ENCODE measurements around the gene ABCC6. TPM values are rescaled to one million over a fixed set of nuclear protein-coding genes. Genes with fewer than 3 reads are reported as not detected.
"Not testable (repeated sequence)": the region's sequence is repeated elsewhere in the genome, so short reads cannot be mapped to it uniquely, and the experiment has no call there.

ABCC6 gene
- total RNA-seq, 1 experiment from 2014 or later: not detected

DNA sequence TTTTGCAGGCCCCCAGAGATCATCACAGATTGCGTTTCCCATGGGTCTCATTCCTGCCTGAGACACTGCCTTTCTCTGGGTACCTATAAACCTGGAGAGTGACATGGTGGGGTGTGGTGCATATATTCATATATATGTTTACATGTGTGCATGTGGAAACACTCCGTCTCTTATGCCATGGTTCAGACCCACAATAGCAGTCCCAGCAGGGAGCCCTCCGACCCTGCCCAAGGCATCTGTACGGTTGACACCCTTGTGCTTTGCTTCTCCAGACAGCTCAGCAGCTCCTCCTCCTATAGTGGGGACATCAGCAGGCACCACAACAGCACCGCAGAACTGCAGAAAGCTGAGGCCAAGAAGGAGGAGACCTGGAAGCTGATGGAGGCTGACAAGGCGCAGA lies 116.8 kb downstream of the ABCC6 start:
- peak overlapping the region; percentile 99 for H3K27ac ChIP-seq (ENCODE audit: low read length)
- H3K36me3 ChIP-seq (ENCODE audit: insufficient read depth, low read length): peaks cover 46% of the 10 kb centered on the region
- H4K20me1 ChIP-seq (ENCODE audit: insufficient read depth, low read depth, low read length): no peaks in the 10 kb centered on the region
- H3K9me3 ChIP-seq (ENCODE audit: low read length): no peaks in the 10 kb centered on the region
- no peaks in the 10 kb centered on the region for H3K9me2 ChIP-seq (replicated peaks; ENCODE audit: insufficient read depth, low read length)
- H3K79me2 ChIP-seq (ENCODE audit: low read length): no peaks in the 10 kb centered on the region
- H3K27me3 ChIP-seq (ENCODE audit: low read length): no peaks in the 10 kb centered on the region
- H3K4me2 ChIP-seq (ENCODE audit: low read depth, low read length, poor library complexity, severe bottlenecking): peak overlapping the region; percentile 69
- H3K9ac ChIP-seq (ENCODE audit: low read length): peak overlapping the region; percentile 16; the same call in 1 of the 2 replicates
- peak; percentile 68 for DNase-seq
- H3K4me3 ChIP-seq (ENCODE audit: low read length): no peak overlapping the region
- peaks cover 46% of the 10 kb centered on the region for H3K4me1 ChIP-seq (ENCODE audit: low read length)
- no peak overlapping the region for H2AFZ ChIP-seq (ENCODE audit: low read length)

DNA sequence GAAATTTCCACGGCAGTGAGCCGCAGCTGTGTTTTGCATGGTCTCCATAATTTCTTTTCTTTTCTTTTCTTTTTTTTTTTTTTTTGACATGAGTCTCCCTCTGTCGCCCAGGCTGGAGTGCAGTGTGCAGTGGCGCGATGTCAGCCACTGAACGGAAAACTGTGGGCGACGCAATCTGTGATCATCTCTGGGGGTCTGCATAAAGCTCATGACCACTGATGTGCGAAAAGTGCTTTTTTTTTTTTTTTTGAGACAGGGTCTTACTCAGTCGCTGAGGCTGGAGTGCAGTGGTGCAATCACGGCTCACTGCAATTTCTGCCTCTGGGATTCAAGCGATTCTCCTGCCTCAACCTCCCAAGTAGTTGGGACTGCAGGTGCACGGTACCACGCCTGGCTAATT lies 117.6 kb downstream of the ABCC6 start:
- Histone ChIP-seq H3K79me2 (ENCODE audit: low read length) (0 out of 2 replicates have a peak, but pooled peaks cover under 1% of the 10 kb centered on the region), H3K4me1 (ENCODE audit: low read length) (peaks cover 54% of the 10 kb centered on the region), H3K27me3 (ENCODE audit: low read length) (no peaks in the 10 kb centered on the region), H4K20me1 (ENCODE audit: insufficient read depth, low read depth, low read length) (no peaks in the 10 kb centered on the region), H2AFZ (ENCODE audit: low read length) (no peak overlapping the region), H3K9me2 (replicated peaks; ENCODE audit: insufficient read depth, low read length) (no peaks in the 10 kb centered on the region), H3K27ac (ENCODE audit: low read length) (peak overlapping the region; percentile 99), H3K9ac (ENCODE audit: low read length) (peak overlapping the region; percentile 63), H3K36me3 (ENCODE audit: insufficient read depth, low read length) (peaks cover 42% of the 10 kb centered on the region), H3K4me2 (ENCODE audit: low read depth, low read length, poor library complexity, severe bottlenecking) (peak overlapping the region; percentile 69), H3K9me3 (ENCODE audit: low read length) (no peaks in the 10 kb centered on the region), H3K4me3 (ENCODE audit: low read length) (peak overlapping the region; percentile 47; the same call in 1 of the 2 replicates)
- peak; percentile 91 for DNase-seq

DNA sequence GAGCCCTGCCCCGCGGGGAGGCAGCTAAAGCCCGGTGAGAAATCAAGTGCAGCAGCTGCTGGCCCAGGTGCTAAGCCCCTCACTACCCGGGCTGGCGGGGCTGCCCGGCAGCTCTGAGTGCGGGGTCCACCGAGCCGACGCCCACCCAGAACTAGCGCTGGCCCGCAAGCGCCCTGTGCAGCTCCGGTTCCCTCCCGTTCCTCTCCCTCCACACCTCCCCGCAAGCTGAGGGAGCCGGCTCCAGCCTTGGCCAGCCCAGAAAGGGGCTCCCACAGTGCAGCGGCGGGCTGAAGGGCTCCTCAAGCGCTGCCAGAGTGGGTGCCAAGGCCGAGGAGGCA lies 118.5 kb downstream of the ABCC6 start:
- H3K4me3 ChIP-seq (ENCODE audit: low read length): peak overlapping the region; percentile 47; the same call in 1 of the 2 replicates
- peaks cover 35% of the 10 kb centered on the region for H3K36me3 ChIP-seq (ENCODE audit: insufficient read depth, low read length)
- H3K9me3 ChIP-seq (ENCODE audit: low read length); H4K20me1 ChIP-seq (ENCODE audit: insufficient read depth, low read depth, low read length); H3K27me3 ChIP-seq (ENCODE audit: low read length); H3K79me2 ChIP-seq (ENCODE audit: low read length); DNase-seq; H3K9me2 ChIP-seq (replicated peaks; ENCODE audit: insufficient read depth, low read length); H2AFZ ChIP-seq (ENCODE audit: low read length): not testable (repeated sequence)
- peak overlapping the region; percentile 63 for H3K9ac ChIP-seq (ENCODE audit: low read length)
- peak overlapping the region; percentile 69 for H3K4me2 ChIP-seq (ENCODE audit: low read depth, low read length, poor library complexity, severe bottlenecking)
- peak overlapping the region; percentile 99 for H3K27ac ChIP-seq (ENCODE audit: low read length)
- peaks cover 63% of the 10 kb centered on the region for H3K4me1 ChIP-seq (ENCODE audit: low read length)

GRCh38 chr16:16104132-16104803 lies 119.0 kb downstream of the ABCC6 start:
- not testable (repeated sequence) for H3K9me3 ChIP-seq (ENCODE audit: low read length); H3K4me3 ChIP-seq (ENCODE audit: low read length); H3K79me2 ChIP-seq (ENCODE audit: low read length); H3K9me2 ChIP-seq (replicated peaks; ENCODE audit: insufficient read depth, low read length); H3K4me2 ChIP-seq (ENCODE audit: low read depth, low read length, poor library complexity, severe bottlenecking); H3K27me3 ChIP-seq (ENCODE audit: low read length); H3K9ac ChIP-seq (ENCODE audit: low read length); H2AFZ ChIP-seq (ENCODE audit: low read length); H4K20me1 ChIP-seq (ENCODE audit: insufficient read depth, low read depth, low read length)
- Histone ChIP-seq H3K36me3 (ENCODE audit: insufficient read depth, low read length) (peaks cover 35% of the 10 kb centered on the region), H3K4me1 (ENCODE audit: low read length) (peaks cover 68% of the 10 kb centered on the region), H3K27ac (ENCODE audit: low read length) (peak overlapping the region; percentile 99)
- peak; percentile 61 for DNase-seq

DNA sequence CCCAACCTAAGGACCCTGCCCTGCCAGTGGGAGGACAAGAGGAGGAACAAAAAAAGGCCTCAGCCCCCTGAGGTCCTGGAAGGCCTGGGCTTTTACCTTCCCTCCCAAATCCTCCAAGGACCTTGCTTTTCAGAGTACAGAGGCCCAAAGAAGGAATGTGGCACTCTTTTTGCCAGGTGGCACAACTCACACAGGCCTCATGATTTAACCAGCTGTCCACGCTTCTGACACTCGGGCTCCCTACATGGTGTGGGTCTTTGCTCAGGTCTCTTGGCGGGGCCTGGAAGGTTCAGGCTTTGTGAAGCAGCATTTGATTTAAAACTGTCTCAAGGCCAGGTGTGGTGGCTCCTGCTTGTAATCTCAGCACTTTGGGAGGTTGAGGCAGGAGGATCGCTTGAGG lies 120.6 kb downstream of the ABCC6 start:
- Histone ChIP-seq H4K20me1 (ENCODE audit: insufficient read depth, low read depth, low read length) (no peaks in the 10 kb centered on the region), H3K4me3 (ENCODE audit: low read length) (no peak overlapping the region), H3K9me3 (ENCODE audit: low read length) (no peaks in the 10 kb centered on the region), H3K9me2 (replicated peaks; ENCODE audit: insufficient read depth, low read length) (no peaks in the 10 kb centered on the region), H3K79me2 (ENCODE audit: low read length) (peaks cover 8% of the 10 kb centered on the region; the same call in 1 of the 2 replicates), H2AFZ (ENCODE audit: low read length) (no peak overlapping the region), H3K9ac (ENCODE audit: low read length) (no peak overlapping the region), H3K4me1 (ENCODE audit: low read length) (peaks cover 81% of the 10 kb centered on the region), H3K36me3 (ENCODE audit: insufficient read depth, low read length) (peaks cover 31% of the 10 kb centered on the region), H3K4me2 (ENCODE audit: low read depth, low read length, poor library complexity, severe bottlenecking) (no peak overlapping the region), H3K27ac (ENCODE audit: low read length) (peak overlapping the region; percentile 99), H3K27me3 (ENCODE audit: low read length) (no peaks in the 10 kb centered on the region)
- DNase-seq: no peak

DNA sequence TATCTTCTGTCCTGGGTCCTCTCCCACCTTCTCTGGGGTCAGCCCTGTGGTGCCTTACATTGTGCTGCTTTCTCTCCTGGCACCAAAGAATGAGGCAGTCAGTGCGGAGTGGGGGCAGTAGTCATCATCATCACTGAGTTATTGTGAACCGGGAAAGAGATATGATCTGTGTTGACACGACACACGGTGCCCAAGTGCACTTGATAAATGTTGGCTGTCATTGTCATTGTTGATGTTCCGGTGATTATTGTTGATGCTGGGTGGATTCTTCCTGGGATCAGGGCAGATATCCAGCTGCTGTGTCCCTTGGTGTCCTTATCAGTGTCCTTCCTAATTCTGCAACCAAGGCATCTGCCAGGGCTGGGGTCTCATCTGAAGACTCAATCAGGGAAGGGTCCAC lies 121.7 kb downstream of the ABCC6 start:
- H3K79me2 ChIP-seq (ENCODE audit: low read length): peaks cover 8% of the 10 kb centered on the region; the same call in 1 of the 2 replicates
- no peaks in the 10 kb centered on the region for H3K27me3 ChIP-seq (ENCODE audit: low read length)
- peak overlapping the region; percentile 99 for H3K27ac ChIP-seq (ENCODE audit: low read length)
- H3K4me2 ChIP-seq (ENCODE audit: low read depth, low read length, poor library complexity, severe bottlenecking): peak overlapping the region; percentile 38
- no peaks in the 10 kb centered on the region for H4K20me1 ChIP-seq (ENCODE audit: insufficient read depth, low read depth, low read length)
- 0 out of 2 replicates have a peak overlapping the region, but pooled peaks have one; percentile 10 for H3K4me3 ChIP-seq (ENCODE audit: low read length)
- H3K36me3 ChIP-seq (ENCODE audit: insufficient read depth, low read length): peaks cover 31% of the 10 kb centered on the region
- H3K9ac ChIP-seq (ENCODE audit: low read length): peak overlapping the region; percentile 12
- DNase-seq: no peak
- H2AFZ ChIP-seq (ENCODE audit: low read length): no peak overlapping the region
- H3K9me2 ChIP-seq (replicated peaks; ENCODE audit: insufficient read depth, low read length): no peaks in the 10 kb centered on the region
- no peaks in the 10 kb centered on the region for H3K9me3 ChIP-seq (ENCODE audit: low read length)
- peaks cover 87% of the 10 kb centered on the region for H3K4me1 ChIP-seq (ENCODE audit: low read length)

GRCh38 chr16:16100631-16101030 lies 122.7 kb downstream of the ABCC6 start:
- no peaks in the 10 kb centered on the region for H3K9me2 ChIP-seq (replicated peaks; ENCODE audit: insufficient read depth, low read length)
- no peaks in the 10 kb centered on the region for H3K9me3 ChIP-seq (ENCODE audit: low read length)
- no peaks in the 10 kb centered on the region for H3K27me3 ChIP-seq (ENCODE audit: low read length)
- peaks cover 8% of the 10 kb centered on the region; the same call in 1 of the 2 replicates for H3K79me2 ChIP-seq (ENCODE audit: low read length)
- H3K4me3 ChIP-seq (ENCODE audit: low read length): peak overlapping the region; percentile 34
- H3K36me3 ChIP-seq (ENCODE audit: insufficient read depth, low read length): peaks cover 31% of the 10 kb centered on the region
- H2AFZ ChIP-seq (ENCODE audit: low read length): no peak overlapping the region
- H4K20me1 ChIP-seq (ENCODE audit: insufficient read depth, low read depth, low read length): no peaks in the 10 kb centered on the region
- H3K4me2 ChIP-seq (ENCODE audit: low read depth, low read length, poor library complexity, severe bottlenecking): peak overlapping the region; percentile 69
- DNase-seq: peak; percentile 84
- peak overlapping the region; percentile 48 for H3K9ac ChIP-seq (ENCODE audit: low read length)
- H3K4me1 ChIP-seq (ENCODE audit: low read length): peaks cover 87% of the 10 kb centered on the region
- H3K27ac ChIP-seq (ENCODE audit: low read length): peak overlapping the region; percentile 99

DNA sequence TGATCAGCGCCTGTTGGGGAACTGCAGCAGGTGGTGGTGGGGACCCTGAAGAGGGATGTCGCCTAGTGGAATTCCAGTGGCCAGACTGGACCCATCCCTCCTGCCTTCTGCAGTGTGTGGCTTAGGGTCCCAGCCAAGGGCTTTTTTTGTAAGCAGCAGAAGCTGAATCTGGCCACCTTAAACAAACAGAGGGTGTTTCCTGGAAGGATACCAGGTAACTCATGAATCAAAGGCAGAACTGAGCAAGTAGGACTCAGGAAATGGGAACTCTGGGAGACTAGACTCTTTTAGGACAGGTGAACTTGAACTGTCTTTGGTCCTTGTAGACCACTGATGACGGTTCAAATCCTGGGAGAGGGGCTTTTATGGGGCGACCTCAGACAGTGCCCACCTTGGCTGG lies 124.0 kb downstream of the ABCC6 start:
- no peaks in the 10 kb centered on the region for H3K9me3 ChIP-seq (ENCODE audit: low read length)
- H2AFZ ChIP-seq (ENCODE audit: low read length): no peak overlapping the region
- H3K27ac ChIP-seq (ENCODE audit: low read length): peak overlapping the region; percentile 99
- no peaks in the 10 kb centered on the region for H4K20me1 ChIP-seq (ENCODE audit: insufficient read depth, low read depth, low read length)
- DNase-seq: no peak
- H3K4me3 ChIP-seq (ENCODE audit: low read length): no peak overlapping the region
- no peaks in the 10 kb centered on the region for H3K27me3 ChIP-seq (ENCODE audit: low read length)
- H3K4me2 ChIP-seq (ENCODE audit: low read depth, low read length, poor library complexity, severe bottlenecking): peak overlapping the region; percentile 69
- peaks cover 31% of the 10 kb centered on the region for H3K36me3 ChIP-seq (ENCODE audit: insufficient read depth, low read length)
- no peak overlapping the region; the same call in 1 of the 2 replicates for H3K9ac ChIP-seq (ENCODE audit: low read length)
- H3K79me2 ChIP-seq (ENCODE audit: low read length): peaks cover 8% of the 10 kb centered on the region; the same call in 1 of the 2 replicates
- H3K9me2 ChIP-seq (replicated peaks; ENCODE audit: insufficient read depth, low read length): no peaks in the 10 kb centered on the region
- H3K4me1 ChIP-seq (ENCODE audit: low read length): peaks cover 82% of the 10 kb centered on the region

Measured in Karpas-422 (cell line).